GM19324 (cell line): ENCODE data around the gene CTDSPL.
"Not testable (repeated sequence)": the region's sequence is repeated elsewhere in the genome, so short reads cannot be mapped to it uniquely, and the experiment has no call there.

Experiments used
- ATAC-seq: cut with Tn5 transposase; IDR thresholded peaks from one replicate; pipeline ENCODE4 v1.9.1; 2021; ENCODE audit warnings: mild to moderate bottlenecking, moderate library complexity; ENCODE audit not compliant: unreplicated experiment, low FRiP score

The CTDSPL gene

GRCh38 chr3:37961622-37962431 is 100.1 kb downstream of the CTDSPL start:
- ATAC-seq, result no peak

GRCh38 chr3:37963016-37963415 is 101.3 kb downstream of the CTDSPL start:
- ATAC-seq, result no peak

GRCh38 chr3:37963635-37964034 is 102.0 kb downstream of the CTDSPL start:
- ATAC-seq, result no peak

- ATAC-seq, result no peak
Observed at GRCh38 chr3:37964146-37964545, 102.5 kb downstream of the CTDSPL start.

- ATAC-seq, result no peak
Observed at GRCh38 chr3:37964716-37965115, 103.0 kb downstream of the CTDSPL start.

- ATAC-seq, result peak; percentile 56
Observed at GRCh38 chr3:37967260-37967881, 105.7 kb downstream of the CTDSPL start.

DNA sequence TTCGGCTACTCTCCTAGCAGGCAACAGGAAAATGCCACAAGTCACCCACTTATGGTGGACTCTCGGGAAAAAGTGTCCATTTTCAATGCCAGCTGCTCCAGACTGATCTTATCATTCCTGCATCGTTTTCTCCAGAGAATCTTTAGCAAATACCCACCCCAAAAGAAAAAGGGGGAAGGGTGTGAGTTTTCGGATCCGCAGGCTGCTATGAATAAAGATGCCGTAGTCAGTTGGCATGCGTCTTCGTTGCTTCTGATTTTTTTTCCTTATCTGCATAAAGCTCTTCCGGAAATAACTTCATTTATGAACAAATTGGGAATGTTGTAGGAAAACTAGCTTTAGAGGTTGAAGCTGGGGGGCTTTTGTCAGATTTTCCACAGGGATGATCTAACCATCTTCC is 106.5 kb downstream of the CTDSPL start:
- no peak for ATAC-seq

DNA sequence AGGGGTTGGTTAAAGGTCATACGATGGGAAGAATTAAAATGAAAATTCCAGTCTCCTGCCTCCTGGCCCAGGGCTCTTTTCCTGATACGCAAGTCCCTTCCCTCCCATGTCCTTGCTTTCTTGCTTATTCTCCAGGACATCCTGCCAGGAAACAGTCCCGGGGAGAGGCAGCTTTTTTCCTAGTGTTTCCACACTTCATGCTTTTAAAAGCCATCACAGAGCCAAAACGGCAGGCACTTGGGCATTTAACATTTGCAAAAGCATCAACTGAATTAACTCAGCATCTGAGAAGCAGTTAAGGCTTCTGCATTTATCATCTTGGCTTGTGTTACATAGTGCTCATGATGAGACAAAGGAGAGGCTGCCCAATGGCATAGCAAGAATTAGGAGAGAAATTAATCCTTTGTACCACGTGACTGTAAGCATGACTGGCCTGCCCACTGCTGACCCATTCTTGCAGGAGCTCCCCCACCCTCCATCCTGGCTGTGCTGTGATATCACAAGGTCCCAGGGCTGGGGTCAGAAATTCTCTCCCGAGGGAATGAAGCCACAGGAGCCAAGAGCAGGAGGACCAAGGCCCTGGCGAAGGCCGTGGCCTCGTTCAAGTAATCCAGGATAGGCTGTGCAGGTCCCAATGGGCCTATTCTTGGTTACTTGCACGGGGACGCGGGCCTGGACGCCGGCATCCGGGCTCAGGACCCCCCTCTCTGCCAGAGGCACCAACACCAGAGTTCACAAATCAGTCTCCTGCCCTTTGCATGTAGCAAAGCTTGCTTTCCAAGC is 107.3 kb downstream of the CTDSPL start:
- ATAC-seq, result no peak

GRCh38 chr3:37969596-37970100 is 108.0 kb downstream of the CTDSPL start:
- no peak for ATAC-seq

DNA sequence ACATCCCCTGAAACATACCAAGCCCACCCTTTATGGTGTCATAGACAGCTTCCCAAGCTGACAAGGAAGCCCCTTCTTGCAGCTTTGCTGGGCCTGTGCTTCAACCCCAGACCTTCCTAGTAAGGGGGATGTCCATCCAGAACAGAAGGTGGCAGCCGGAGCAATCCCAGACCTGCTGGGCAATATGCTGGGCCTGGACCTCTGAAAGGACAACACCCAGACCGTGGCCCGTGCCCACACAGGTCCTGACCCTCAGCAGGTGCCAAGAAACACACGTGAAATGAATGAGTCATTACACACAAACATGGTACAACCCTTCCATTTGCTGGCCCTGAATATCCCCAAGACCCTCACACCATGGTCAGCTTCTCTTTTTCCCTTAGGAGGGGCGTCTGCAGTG is 109.1 kb downstream of the CTDSPL start:
- no peak for ATAC-seq

- ATAC-seq, result no peak
Observed at GRCh38 chr3:37971467-37971866, 109.8 kb downstream of the CTDSPL start.

DNA sequence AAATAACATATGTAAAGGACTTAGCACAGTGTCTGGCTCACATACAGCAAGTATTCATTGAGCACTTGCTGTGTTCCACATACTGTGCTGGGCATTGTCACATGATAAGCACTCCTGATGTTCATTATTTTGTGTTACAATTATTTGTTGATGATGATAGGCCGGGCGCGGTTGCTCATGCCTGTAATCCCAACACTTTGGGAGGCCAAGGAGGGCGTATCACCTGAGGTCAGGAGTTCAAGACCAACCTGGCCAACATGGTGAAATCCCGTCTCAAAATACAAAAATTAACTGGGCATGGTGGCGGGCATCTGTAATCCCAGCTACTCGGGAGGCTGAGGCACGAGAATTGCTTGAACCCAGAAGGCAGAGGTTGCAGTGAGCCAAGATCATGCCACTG is 110.4 kb downstream of the CTDSPL start:
- ATAC-seq, result not testable (repeated sequence)

DNA sequence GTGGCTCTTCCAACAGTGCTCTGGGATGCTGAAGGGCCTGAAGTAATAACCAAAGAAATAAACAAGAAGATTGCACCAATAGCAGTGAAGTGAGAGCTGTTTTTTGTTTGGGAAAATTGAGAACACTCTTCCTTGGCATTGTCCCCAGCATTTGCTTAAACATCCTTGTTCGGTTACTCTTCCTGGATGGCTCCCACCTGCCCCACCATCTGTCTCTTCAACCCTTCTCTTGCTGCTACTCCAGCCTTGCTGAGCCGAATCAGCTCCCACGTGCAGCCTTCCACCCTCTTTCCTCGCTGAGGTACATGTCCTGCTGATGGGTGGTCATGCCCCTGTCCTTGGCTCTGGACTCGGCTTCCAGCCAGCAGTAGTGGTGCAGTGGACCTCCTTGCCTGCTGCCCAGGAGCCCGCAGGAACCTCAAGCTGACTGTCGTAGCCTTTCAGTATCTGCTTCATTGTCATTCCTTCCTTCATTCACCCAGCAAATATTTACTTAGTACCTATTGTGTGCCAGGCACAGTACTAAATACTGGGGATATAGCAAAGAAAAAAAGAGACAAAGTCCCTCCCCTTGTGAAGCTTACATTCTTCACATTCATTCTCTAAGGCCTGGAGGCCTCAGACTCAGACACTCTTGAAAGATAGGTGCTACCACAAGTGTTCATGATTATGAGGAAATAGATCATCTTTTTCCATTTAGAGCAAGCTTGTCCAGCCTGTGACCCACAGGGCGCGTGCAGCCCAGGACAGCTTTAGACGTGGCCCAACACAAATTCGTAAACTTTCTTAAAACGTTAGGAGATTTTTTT is 111.8 kb downstream of the CTDSPL start:
- no peak for ATAC-seq

- ATAC-seq, result peak; percentile 73
Observed at GRCh38 chr3:37974121-37975083, 112.7 kb downstream of the CTDSPL start.

DNA sequence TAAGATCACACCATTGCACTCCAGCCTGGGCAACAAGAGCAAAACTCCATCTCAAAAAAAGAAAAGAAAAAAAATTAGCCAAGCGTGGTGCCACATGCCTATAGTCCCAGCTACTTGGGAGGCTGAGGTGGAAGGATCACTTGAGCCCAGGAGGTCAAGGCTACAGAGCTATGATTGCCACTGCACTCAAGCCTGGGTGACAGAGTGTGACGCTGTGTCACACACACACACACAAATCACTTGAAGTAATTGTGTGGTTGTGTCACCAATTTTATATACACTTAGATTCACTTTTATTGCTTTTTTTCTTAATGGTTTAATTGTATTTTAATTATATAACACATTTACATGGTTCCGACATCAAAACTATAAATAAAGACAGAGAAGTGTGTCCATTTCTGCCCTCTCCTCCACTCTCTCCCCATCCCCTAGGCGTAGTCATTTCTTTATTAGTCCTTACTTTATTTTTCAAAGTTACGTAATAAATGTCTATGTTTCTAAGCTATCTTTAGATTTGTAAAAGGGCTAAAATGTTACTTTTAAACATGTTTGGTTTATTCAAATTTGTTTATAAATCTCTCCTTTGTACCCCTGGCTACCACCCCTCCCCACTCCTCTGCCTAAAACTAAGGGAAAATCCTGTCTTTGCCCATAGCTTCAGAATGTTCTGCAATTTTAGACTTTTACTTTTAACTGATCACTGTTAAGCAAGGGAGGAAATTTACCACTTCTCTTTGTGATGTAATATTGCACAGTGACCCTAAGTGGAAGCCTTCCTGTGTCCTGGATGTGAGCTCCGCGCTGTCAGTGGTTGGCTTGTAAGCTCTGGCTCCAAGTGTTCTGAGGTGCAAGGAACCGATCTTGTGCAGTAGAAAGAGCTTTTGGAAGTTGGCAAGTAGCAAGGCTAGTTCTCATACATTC is 118.1 kb downstream of the CTDSPL start:
- no peak for ATAC-seq

DNA sequence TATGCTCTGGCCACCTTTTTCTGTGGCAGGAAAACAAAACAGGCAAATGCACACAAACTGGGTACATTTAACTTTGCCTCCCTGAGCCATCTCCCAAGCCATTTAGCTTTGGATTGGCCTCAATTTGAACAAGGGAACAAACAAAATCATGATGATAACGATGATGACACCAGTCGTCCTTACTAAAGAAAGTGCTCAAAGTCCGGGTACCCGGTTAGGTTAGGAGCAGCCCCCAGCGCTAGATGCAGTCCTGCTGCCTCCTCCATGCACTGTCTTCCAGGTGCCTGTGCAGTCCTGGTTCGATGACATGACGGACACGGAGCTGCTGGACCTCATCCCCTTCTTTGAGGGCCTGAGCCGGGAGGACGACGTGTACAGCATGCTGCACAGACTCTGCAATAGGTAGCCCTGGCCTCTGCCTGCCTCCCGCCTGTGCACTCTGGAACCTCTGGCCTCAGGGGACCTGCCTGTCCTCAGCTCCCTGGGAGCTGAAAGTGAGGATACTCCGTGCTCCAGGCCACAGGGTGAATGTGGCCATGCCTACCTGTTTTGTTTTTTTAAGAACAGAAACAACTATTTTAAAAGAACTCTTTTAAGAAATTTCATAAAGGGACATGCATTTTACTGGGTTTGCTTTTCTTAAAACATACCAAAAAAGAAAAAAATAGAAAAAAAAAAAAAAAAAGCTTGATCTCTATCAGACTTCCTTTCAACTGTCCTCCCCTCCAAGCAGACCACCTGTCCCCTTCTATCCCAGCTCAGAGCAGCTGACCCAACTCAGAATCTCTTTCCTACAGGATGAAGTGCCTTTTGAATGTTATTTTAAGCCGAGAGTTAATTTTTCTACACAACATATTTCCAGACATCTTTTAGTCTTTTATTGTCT is 119.0 kb downstream of the CTDSPL start:
- ATAC-seq, result no peak

GRCh38 chr3:37981348-37981664 is 119.6 kb downstream of the CTDSPL start:
- no peak for ATAC-seq
